BJ (cell line): Measurements from ENCODE around the gene DCAF11. TPM values are rescaled to one million over a fixed set of nuclear protein-coding genes. Genes with fewer than 3 reads are reported as not detected.

Source experiments
- CTCF ChIA-PET: fragments of 350-600 bp; formaldehyde crosslinking; extraction: SDS; loops from one replicate; lab custom pipeline; 2021; ENCODE audit warnings: antibody characterized with exemption, inconsistent platforms; lab: Yijun Ruan, JAX
- POLR2A ChIA-PET: fragments of 300-600 bp; sonication (Branson Sonifier 250); formaldehyde crosslinking; extraction: SDS; loops from one replicate; lab custom pipeline; 2021; ENCODE audit warnings: antibody characterized with exemption; lab: Charles Lee
- DNase-seq: peaks from one replicate; pipeline ENCODE4 v3.0.0-alpha.2; 2011; ENCODE audit warnings: low read depth
- H3K27me3 ChIP-seq: 2 replicates; pipeline ENCODE4 v1.6.0; 2011; ENCODE audit warnings: low read length; ENCODE audit not compliant: control insufficient read depth, insufficient read depth
- H3K36me3 ChIP-seq: 2 replicates; pipeline ENCODE4 v1.5.1; 2011; ENCODE audit warnings: low read length; ENCODE audit not compliant: control insufficient read depth, insufficient read depth
- H3K4me3 ChIP-seq: 2 replicates; pipeline ENCODE4 v1.5.1; 2011; ENCODE audit warnings: low read depth, mild to moderate bottlenecking, control low read depth, low read length
- polyA plus RNA-seq: library from polyadenylated mRNA; depleted of rRNA; stranded (reverse); fragments of >200 nt; gene quantifications from 2 replicates; pipeline ENCODE4 v1.2.3, GENCODE V29; 2011
- TF ChIP-seq, protein P1 (sequence below): IDR thresholded peaks from 2 replicates; pipeline ENCODE4 v1.5.1; 2011; ENCODE audit warnings: low read depth, mild to moderate bottlenecking, control low read depth, inconsistent platforms, low read length, moderate library complexity; ENCODE audit not compliant: insufficient read depth

DCAF11 gene
- polyA plus RNA-seq, 1 experiment = 50.0 TPM

DNA sequence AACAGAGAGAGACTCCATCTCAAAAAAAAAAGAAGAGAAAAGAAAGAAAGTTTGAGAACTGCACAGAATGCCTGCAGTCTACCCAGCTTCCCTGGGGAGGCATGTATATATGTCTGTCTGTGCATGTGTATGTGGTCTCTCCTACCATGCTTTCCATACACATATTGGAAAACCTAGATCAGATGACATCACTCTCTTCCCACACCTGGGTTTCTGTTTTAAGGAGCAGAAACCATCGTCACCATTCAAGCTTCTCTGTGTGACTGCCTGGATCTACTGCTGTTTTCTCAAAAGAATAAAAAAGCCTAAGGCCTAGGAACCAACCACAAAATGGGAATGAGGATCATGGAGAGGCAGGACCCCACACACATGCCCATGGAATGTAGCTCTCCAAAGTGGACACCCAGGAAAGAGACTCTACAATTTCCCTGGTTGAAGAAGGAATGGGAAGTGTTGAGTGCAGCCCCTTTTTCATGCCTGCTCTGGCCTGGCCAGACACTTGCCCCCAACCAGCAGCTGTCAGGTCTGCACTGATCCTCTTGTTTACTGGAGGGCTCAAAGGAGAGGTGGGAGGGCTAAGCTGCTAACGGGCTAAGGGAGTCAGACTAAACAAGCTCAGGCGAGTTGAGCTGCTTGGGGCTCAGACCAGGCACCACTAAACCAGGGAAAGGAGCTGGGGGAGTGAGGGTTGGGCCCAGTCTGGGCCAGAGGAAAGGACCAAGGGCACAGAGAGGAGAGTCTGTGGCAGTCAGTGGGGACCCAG, 28.2 kb upstream of the DCAF11 start:
- no peak for DNase-seq
- no peak overlapping the region for H3K4me3 ChIP-seq
- H3K27me3 ChIP-seq = peaks cover 12% of the 10 kb centered on the region
- TF ChIP-seq, protein P1, sequence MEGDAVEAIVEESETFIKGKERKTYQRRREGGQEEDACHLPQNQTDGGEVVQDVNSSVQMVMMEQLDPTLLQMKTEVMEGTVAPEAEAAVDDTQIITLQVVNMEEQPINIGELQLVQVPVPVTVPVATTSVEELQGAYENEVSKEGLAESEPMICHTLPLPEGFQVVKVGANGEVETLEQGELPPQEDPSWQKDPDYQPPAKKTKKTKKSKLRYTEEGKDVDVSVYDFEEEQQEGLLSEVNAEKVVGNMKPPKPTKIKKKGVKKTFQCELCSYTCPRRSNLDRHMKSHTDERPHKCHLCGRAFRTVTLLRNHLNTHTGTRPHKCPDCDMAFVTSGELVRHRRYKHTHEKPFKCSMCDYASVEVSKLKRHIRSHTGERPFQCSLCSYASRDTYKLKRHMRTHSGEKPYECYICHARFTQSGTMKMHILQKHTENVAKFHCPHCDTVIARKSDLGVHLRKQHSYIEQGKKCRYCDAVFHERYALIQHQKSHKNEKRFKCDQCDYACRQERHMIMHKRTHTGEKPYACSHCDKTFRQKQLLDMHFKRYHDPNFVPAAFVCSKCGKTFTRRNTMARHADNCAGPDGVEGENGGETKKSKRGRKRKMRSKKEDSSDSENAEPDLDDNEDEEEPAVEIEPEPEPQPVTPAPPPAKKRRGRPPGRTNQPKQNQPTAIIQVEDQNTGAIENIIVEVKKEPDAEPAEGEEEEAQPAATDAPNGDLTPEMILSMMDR = no peak
- ChIA-PET POLR2A (no interaction called here), CTCF (interaction anchor here (0.6 to 2.0 kb wide), 6 partner anchors 19 to 950 kb away, joined by 3 to 13 read pairs (median 4); no protein-coding TSS in a partner anchor)
- H3K36me3 ChIP-seq = no peaks in the 10 kb centered on the region

DNA sequence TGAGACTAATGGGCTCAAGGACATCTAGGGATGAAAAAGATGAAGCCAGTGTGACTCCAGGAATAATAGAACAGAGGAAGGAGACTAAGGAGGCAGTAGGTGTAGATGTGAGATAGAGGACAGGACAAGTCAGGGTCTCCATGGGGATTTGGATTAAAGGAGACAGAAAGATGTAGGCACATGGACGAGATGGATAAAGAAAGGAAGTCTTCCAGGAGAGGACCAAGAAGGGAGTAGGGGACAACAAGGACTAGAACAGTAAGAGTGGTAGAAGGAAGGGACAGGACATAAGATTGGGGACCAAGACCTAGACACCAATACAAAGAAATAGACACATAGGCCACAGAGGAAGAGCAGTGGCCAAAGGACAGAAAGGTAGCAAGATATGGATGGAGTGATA, 27.6 kb upstream of the DCAF11 start:
- Histone ChIP-seq H3K36me3 (no peaks in the 10 kb centered on the region), H3K27me3 (peaks cover 8% of the 10 kb centered on the region), H3K4me3 (no peak overlapping the region)
- DNase-seq = no peak
- POLR2A ChIA-PET = no interaction called here
- TF ChIP-seq, protein P1 = no peak
- CTCF ChIA-PET = interaction anchor here (0.6 to 2.0 kb wide), 4 partner anchors 20 to 951 kb away, joined by 3 to 13 read pairs (median 4); no protein-coding TSS in a partner anchor

DNA sequence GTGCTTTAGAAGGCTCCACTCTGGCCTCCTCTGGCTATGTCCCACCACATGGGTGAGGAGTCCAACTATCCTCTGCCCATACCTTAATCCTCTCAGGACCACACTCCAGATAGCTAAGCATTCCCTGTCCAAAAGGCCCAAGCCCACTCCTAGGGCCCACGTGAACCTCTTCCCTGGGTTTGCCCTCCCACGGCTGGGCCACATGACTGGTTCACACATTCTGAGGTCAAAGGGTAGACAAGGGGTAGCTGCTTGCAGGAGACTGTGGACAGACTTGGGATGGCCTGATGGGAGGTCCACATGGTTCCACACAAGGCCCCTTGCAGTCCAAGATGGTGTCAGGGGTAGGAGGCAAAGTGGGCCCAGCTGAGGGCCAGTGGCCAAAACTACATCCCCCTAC, 26.5 kb upstream of the DCAF11 start:
- no peak for DNase-seq
- H3K27me3 ChIP-seq = peaks cover under 1% of the 10 kb centered on the region; the same call in 1 of the 2 replicates
- CTCF ChIA-PET = interaction anchor here (0.7 to 8.5 kb wide), 3 partner anchors 15 to 73 kb away, joined by 3 to 200 read pairs (median 3); no protein-coding TSS in a partner anchor
- H3K4me3 ChIP-seq = no peak overlapping the region
- no peaks in the 10 kb centered on the region for H3K36me3 ChIP-seq
- POLR2A ChIA-PET = no interaction called here
- TF ChIP-seq, protein P1 = no peak

DNA sequence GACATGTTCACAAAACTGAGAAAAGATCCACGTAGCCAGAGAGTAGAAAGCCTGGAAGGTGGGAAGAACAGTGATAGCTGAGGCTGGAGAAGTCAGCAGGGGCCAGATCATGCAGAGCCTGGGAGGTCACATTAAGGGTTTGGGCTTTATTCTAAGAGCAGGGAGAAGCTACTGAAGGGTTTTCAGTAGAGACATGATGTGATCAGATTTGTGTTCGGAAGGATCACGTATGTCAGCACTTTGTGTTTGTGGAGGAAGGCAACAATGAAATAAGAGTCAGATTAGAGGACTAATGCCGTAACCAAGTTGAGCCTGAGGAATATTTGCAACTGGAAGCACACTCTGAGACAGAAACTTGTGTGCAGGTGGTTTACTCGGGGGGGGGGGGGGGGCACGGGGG, 24.7 kb upstream of the DCAF11 start:
- POLR2A ChIA-PET = no interaction called here
- no peak for DNase-seq
- no peaks in the 10 kb centered on the region for H3K36me3 ChIP-seq
- H3K4me3 ChIP-seq = no peak overlapping the region
- no peaks in the 10 kb centered on the region; the same call in 1 of the 2 replicates for H3K27me3 ChIP-seq
- TF ChIP-seq, protein P1 = no peak
- CTCF ChIA-PET = interaction anchor here (0.7 to 13.0 kb wide), 22 partner anchors 9 to 449 kb away, joined by 3 to 200 read pairs (median 6); partner anchors contain the start of genes CARMIL3, CPNE6 and IRF9

DNA sequence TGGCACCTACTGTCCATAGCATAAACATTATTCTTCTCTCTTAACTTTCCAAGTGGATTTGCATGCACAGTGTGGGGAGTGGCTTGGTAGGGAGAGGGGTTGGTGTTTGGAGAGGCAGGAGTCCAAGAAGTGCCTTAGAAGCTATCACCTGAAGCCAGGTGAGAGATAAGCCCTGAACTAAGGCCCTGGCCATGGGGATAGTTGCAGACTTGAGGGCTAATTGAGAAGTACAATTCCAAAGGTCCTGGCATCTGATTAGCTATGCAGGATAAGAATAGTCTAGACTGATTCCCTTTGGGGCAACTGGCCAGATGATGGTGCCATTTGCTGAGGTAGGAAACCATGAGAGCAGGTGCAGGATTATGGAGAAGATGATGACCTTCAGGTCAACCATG, 22.5 kb upstream of the DCAF11 start:
- no peak for DNase-seq
- TF ChIP-seq, protein P1 = no peak
- POLR2A ChIA-PET = no interaction called here
- Histone ChIP-seq H3K4me3 (no peak overlapping the region), H3K36me3 (peaks cover 5% of the 10 kb centered on the region), H3K27me3 (no peaks in the 10 kb centered on the region; the same call in 1 of the 2 replicates)
- CTCF ChIA-PET = interaction anchor here (1.7 to 13.0 kb wide), 6 partner anchors 11 to 77 kb away, joined by 5 to 200 read pairs (median 40); partner anchors contain the start of gene CARMIL3
